Uterus (tissue), 4 donors: Measurements from ENCODE around the gene CACNA1E. TPM values are rescaled to one million over a fixed set of nuclear protein-coding genes. Genes with fewer than 3 reads are reported as not detected.

Source experiments
- DNase-seq, 2 donors: peaks; one replicate each; pipeline ENCODE4 v3.0.0-alpha.2; 2019 to 2020
- H3K27ac ChIP-seq, 2 donors: fragments of 200-600 bp; sonication (generic); 1 replicate in 1 of 2; 2 replicates in 1 of 2; pipeline ENCODE4 v1.5.1; 2016 to 2018
- H3K27me3 ChIP-seq, 2 donors: fragments of 200-600 bp; sonication (generic); one replicate each; pipeline ENCODE4 v1.5.1; 2018 to 2019; ENCODE audit warnings: control low read depth in 1 of 2
- H3K36me3 ChIP-seq, 2 donors: fragments of 200-600 bp; sonication (generic); one replicate each; pipeline ENCODE4 v1.5.1; 2019; ENCODE audit warnings: control low read depth in 1 of 2
- H3K4me1 ChIP-seq, 2 donors: fragments of 200-600 bp; sonication (generic); one replicate each; pipeline ENCODE4 v1.5.1; 2018 to 2019; ENCODE audit warnings: control low read depth in 1 of 2
- H3K4me3 ChIP-seq, 2 donors: fragments of 200-600 bp; sonication (generic); 1 replicate in 1 of 2; 2 replicates in 1 of 2; pipeline ENCODE4 v1.5.1; 2018 to 2019; ENCODE audit warnings: mild to moderate bottlenecking in 1 of 2
- H3K9me3 ChIP-seq, 2 donors: fragments of 200-600 bp; sonication (generic); one replicate each; pipeline ENCODE4 v1.5.1; 2019; ENCODE audit warnings: control low read depth in 1 of 2
- CTCF ChIP-seq, 4 experiments: fragments of 200-600 bp in 2 of 4; fragments of 450-650 bp in 2 of 4; sonication (generic) in 2 of 4; IDR thresholded peaks; one replicate each; pipeline ENCODE4 v1.5.1; 2016 to 2019; ENCODE audit warnings: antibody characterized with exemption in 4 of 4, mild to moderate bottlenecking in 2 of 4, moderate library complexity in 1 of 4
- POLR2A ChIP-seq, 2 donors: fragments of 450-650 bp; IDR thresholded peaks; one replicate each; pipeline ENCODE4 v1.6.1; 2016; ENCODE audit warnings: antibody characterized with exemption in 2 of 2, mild to moderate bottlenecking in 1 of 2, moderate library complexity in 1 of 2
- intact Hi-C: fragments of 100-400 bp; cut with DNase I; formaldehyde crosslinking; loops from one replicate; pipeline ENCODE4 v1.15.1; 2023; ENCODE audit warnings: low total_unique reads
- total RNA-seq, 4 donors: library from RNA; depleted of rRNA in 3 of 4; stranded (reverse); fragments of >200 nt in 3 of 4; gene quantifications; one replicate each; pipeline versions ENCODE4 v1.1.0 to v1.2.4, GENCODE V29; 2014 to 2023
- donor health status: DM: yes; HTN: yes; CAD: no.

The CACNA1E gene
- total RNA-seq, 4 donors from 2014 or later: 0.12 to 3.4 TPM; not detected in 2

GRCh38 chr1:181798191-181798926 is 315.0 kb downstream of the CACNA1E start:
- TF ChIP-seq POLR2A (IDR thresholded peaks at IDR 0.05): no peak
- TF ChIP-seq CTCF (IDR thresholded peaks at IDR 0.05): no peak
- H3K9me3 ChIP-seq: no peaks in the 10 kb centered on the region
- no peak for DNase-seq
- H3K4me1 ChIP-seq: no peaks in the 10 kb centered on the region
- intact Hi-C loops: no loop called here
- no peak overlapping the region for H3K27ac ChIP-seq
- H3K4me3 ChIP-seq: no peak overlapping the region
- H3K27me3 ChIP-seq: no peaks in the 10 kb centered on the region
- no peaks in the 10 kb centered on the region for H3K36me3 ChIP-seq

GRCh38 chr1:181801617-181802016 is 318.3 kb downstream of the CACNA1E start:
- Histone ChIP-seq H3K4me1 (no peaks in the 10 kb centered on the region), H3K36me3 (no peaks in the 10 kb centered on the region), H3K9me3 (no peaks in the 10 kb centered on the region), H3K27me3 (no peaks in the 10 kb centered on the region), H3K27ac (no peak overlapping the region), H3K4me3 (no peak overlapping the region)
- DNase-seq: no peak
- intact Hi-C loops: no loop called here
- no peak for TF ChIP-seq CTCF (IDR thresholded peaks at IDR 0.05)
- TF ChIP-seq POLR2A (IDR thresholded peaks at IDR 0.05): no peak

GRCh38 chr1:181802466-181802865 is 319.1 kb downstream of the CACNA1E start:
- H3K4me1 ChIP-seq: no peaks in the 10 kb centered on the region
- H3K36me3 ChIP-seq: no peaks in the 10 kb centered on the region
- no peaks in the 10 kb centered on the region for H3K27me3 ChIP-seq
- no peaks in the 10 kb centered on the region for H3K9me3 ChIP-seq
- TF ChIP-seq POLR2A (IDR thresholded peaks at IDR 0.05): no peak
- no peak for TF ChIP-seq CTCF (IDR thresholded peaks at IDR 0.05)
- intact Hi-C loops: no loop called here
- DNase-seq: no peak
- no peak overlapping the region for H3K27ac ChIP-seq
- no peak overlapping the region for H3K4me3 ChIP-seq

GRCh38 chr1:181803421-181803820 is 320.1 kb downstream of the CACNA1E start:
- no peaks in the 10 kb centered on the region for H3K9me3 ChIP-seq
- intact Hi-C loops: no loop called here
- TF ChIP-seq CTCF (IDR thresholded peaks at IDR 0.05) (no peak), POLR2A (IDR thresholded peaks at IDR 0.05) (no peak)
- no peak for DNase-seq
- no peak overlapping the region for H3K27ac ChIP-seq
- H3K4me1 ChIP-seq: no peaks in the 10 kb centered on the region
- no peaks in the 10 kb centered on the region for H3K36me3 ChIP-seq
- H3K27me3 ChIP-seq: no peaks in the 10 kb centered on the region
- H3K4me3 ChIP-seq: no peak overlapping the region

- DNase-seq: no peak
- Histone ChIP-seq H3K27ac (no peak overlapping the region), H3K4me3 (no peak overlapping the region), H3K27me3 (no peaks in the 10 kb centered on the region), H3K9me3 (no peaks in the 10 kb centered on the region), H3K36me3 (no peaks in the 10 kb centered on the region), H3K4me1 (no peaks in the 10 kb centered on the region)
- TF ChIP-seq CTCF (IDR thresholded peaks at IDR 0.05): no peak
- TF ChIP-seq POLR2A (IDR thresholded peaks at IDR 0.05): no peak
- intact Hi-C loops: no loop called here
Measured at GRCh38 chr1:181804989-181805388, 321.7 kb downstream of the CACNA1E start.
